ENCODE data around the gene TRPM6. TPM values are rescaled to one million over a fixed set of nuclear protein-coding genes. Genes with fewer than 3 reads are reported as not detected.
A peak's percentile ranks its signal among the peaks of the same experiment; 100 is the strongest.

Gene TRPM6
- total RNA-seq, 2 experiments from 2014 or later: not detected

DNA sequence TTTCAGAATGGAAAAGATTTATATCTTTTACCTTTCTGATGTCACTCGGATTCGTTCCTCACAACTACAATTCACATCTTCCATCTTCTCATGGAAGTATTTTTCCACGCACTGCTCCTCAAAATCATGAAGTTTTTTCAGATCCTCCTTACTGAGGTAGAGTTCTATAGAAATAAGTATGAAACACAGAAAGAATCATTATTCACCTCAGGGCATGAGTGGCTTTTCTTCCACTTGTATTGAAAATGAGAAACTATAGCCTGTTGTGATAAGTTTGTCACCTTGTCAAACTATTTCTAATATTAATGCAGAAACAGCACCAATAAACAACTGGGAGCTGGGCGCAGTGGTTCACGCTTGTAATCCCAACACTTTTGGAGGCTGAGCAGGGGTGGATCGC is 116.0 kb downstream of the TRPM6 start:
- H3K4me1 ChIP-seq (ENCODE audit: insufficient read depth, low read length): no peaks in the 10 kb centered on the region
- no peaks in the 10 kb centered on the region for H3K9me3 Mint-ChIP-seq
- CTCF ChIA-PET: no interaction called here
- peaks cover 3 to 6% of the 10 kb centered on the region in 2 experiments for H3K27me3 ChIP-seq (ENCODE audit: control insufficient read depth in 1 of 2, insufficient read depth in 2 of 2, low read length in 2 of 2)
- ATAC-seq (ENCODE audit: poor library complexity) (no peak), DNase-seq (no peak)
- TF ChIP-seq, protein P1, sequence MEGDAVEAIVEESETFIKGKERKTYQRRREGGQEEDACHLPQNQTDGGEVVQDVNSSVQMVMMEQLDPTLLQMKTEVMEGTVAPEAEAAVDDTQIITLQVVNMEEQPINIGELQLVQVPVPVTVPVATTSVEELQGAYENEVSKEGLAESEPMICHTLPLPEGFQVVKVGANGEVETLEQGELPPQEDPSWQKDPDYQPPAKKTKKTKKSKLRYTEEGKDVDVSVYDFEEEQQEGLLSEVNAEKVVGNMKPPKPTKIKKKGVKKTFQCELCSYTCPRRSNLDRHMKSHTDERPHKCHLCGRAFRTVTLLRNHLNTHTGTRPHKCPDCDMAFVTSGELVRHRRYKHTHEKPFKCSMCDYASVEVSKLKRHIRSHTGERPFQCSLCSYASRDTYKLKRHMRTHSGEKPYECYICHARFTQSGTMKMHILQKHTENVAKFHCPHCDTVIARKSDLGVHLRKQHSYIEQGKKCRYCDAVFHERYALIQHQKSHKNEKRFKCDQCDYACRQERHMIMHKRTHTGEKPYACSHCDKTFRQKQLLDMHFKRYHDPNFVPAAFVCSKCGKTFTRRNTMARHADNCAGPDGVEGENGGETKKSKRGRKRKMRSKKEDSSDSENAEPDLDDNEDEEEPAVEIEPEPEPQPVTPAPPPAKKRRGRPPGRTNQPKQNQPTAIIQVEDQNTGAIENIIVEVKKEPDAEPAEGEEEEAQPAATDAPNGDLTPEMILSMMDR (IDR thresholded peaks at IDR 0.05): no peak
- no peak overlapping the region for H3K4me3 Mint-ChIP-seq
- no peaks in the 10 kb centered on the region for H3K36me3 Mint-ChIP-seq (ENCODE audit: low read depth)
- no peak overlapping the region for H3K27ac ChIP-seq (ENCODE audit: low read depth in 1 of 2, low read length in 2 of 2)
- H3K27ac Mint-ChIP-seq: no peak overlapping the region
- H3K4me1 Mint-ChIP-seq (ENCODE audit: low read depth): no peaks in the 10 kb centered on the region
- no peak overlapping the region for H3K4me3 ChIP-seq (ENCODE audit: low read length)
- H3K36me3 ChIP-seq (ENCODE audit: insufficient read depth, low read length): no peaks in the 10 kb centered on the region
- POLR2A ChIA-PET: interaction anchor here (0.7 kb wide), 1 partner anchor 234 kb away, joined by 3 read pairs; no protein-coding TSS in a partner anchor
- H3K27me3 Mint-ChIP-seq: peaks cover 30% of the 10 kb centered on the region
- intact Hi-C loops (cut with DNase I, micrococcal nuclease): loop anchor here (5.0 to 10.0 kb wide), 2 partner anchors 1531 to 1533 kb away; no protein-coding TSS in a partner anchor
- peaks cover 0 to 3% of the 10 kb centered on the region in 2 experiments for H3K9me3 ChIP-seq (ENCODE audit: control insufficient read depth in 1 of 2, insufficient read depth in 1 of 2, low read length in 2 of 2)

DNA sequence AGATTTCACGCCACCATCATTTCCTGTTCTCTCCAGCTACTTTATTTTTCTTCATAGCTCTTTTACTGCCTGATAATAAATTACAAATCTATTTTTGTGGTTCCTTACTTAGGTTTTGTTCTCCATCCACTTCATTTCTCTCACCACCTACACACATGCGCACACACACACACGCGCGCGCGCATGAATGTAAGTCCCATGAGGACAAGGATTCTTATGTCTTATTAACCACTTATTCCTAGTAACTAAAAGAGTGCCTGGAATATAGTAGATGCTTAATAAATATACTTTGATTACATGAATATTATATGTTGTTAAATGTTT is 116.5 kb downstream of the TRPM6 start:
- Histone ChIP-seq H3K36me3 (ENCODE audit: insufficient read depth, low read length) (no peaks in the 10 kb centered on the region), H3K9me3 (ENCODE audit: control insufficient read depth in 1 of 2, insufficient read depth in 1 of 2, low read length in 2 of 2) (peaks cover 0 to 3% of the 10 kb centered on the region in 2 experiments), H3K4me3 (ENCODE audit: low read length) (no peak overlapping the region), H3K27me3 (ENCODE audit: control insufficient read depth in 1 of 2, insufficient read depth in 2 of 2, low read length in 2 of 2) (peaks cover 3 to 6% of the 10 kb centered on the region in 2 experiments), H3K4me1 (ENCODE audit: insufficient read depth, low read length) (no peaks in the 10 kb centered on the region), H3K27ac (ENCODE audit: low read depth in 1 of 2, low read length in 2 of 2) (no peak overlapping the region)
- Mint-ChIP-seq H3K36me3 (ENCODE audit: low read depth) (no peaks in the 10 kb centered on the region), H3K27me3 (peaks cover 30% of the 10 kb centered on the region), H3K9me3 (no peaks in the 10 kb centered on the region), H3K27ac (no peak overlapping the region), H3K4me3 (no peak overlapping the region), H3K4me1 (ENCODE audit: low read depth) (no peaks in the 10 kb centered on the region)
- ATAC-seq (ENCODE audit: poor library complexity) (no peak), DNase-seq (no peak)
- TF ChIP-seq, protein P1 (IDR thresholded peaks at IDR 0.05): peak; percentile 48
- POLR2A ChIA-PET: no interaction called here
- CTCF ChIA-PET: no interaction called here
- intact Hi-C loops (cut with DNase I, micrococcal nuclease): loop anchor here (5.0 to 10.0 kb wide), 2 partner anchors 1531 to 1534 kb away; no protein-coding TSS in a partner anchor

DNA sequence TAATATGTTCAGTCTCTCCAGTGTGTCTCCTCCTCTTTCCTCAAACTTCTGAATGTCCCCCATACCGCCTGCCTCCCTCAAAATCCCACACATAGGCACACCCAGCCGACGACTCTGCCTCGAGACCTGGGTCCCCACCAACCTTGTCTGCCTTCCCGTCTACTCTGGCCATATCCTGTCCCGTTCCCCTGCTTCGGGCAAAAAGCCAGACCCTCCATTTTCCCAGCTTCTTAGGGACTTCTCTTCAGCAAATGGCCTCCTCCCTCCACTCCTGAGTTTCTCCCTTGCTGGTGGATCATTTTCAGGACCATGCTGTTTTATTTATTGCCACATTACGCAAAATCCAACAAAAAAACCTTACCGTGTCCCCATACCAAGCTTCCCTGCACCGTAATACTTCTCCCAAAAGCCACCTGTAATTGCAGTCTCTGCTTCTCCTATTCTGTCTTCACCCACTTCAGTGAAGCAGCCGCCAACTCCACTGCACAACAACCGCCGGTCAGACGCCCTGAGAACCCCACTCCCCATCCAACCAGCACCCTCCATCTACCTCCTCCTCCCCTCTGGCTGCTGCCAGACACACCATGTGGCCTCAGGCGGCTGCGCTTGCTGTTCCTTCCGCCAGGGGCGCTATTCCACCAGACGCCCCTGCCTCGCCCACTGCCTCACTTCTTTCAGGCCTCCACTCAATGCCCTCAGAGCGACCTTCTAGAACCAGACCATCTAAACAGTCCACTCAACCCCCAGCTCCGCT is 117.0 kb downstream of the TRPM6 start:
- Histone ChIP-seq H3K36me3 (ENCODE audit: insufficient read depth, low read length) (no peaks in the 10 kb centered on the region), H3K9me3 (ENCODE audit: control insufficient read depth in 1 of 2, insufficient read depth in 1 of 2, low read length in 2 of 2) (peaks cover 0 to 3% of the 10 kb centered on the region in 2 experiments), H3K4me3 (ENCODE audit: low read length) (no peak overlapping the region), H3K27me3 (ENCODE audit: control insufficient read depth in 1 of 2, insufficient read depth in 2 of 2, low read length in 2 of 2) (peaks cover 3 to 6% of the 10 kb centered on the region in 2 experiments), H3K4me1 (ENCODE audit: insufficient read depth, low read length) (no peaks in the 10 kb centered on the region), H3K27ac (ENCODE audit: low read depth in 1 of 2, low read length in 2 of 2) (no peak overlapping the region)
- POLR2A ChIA-PET: no interaction called here
- no peak overlapping the region for H3K4me3 Mint-ChIP-seq
- peaks cover 30% of the 10 kb centered on the region for H3K27me3 Mint-ChIP-seq
- H3K9me3 Mint-ChIP-seq: no peaks in the 10 kb centered on the region
- TF ChIP-seq, protein P1 (IDR thresholded peaks at IDR 0.05): peak; percentile 66
- H3K36me3 Mint-ChIP-seq (ENCODE audit: low read depth): no peaks in the 10 kb centered on the region
- intact Hi-C loops (cut with DNase I, micrococcal nuclease): loop anchor here (5.0 to 10.0 kb wide), 2 partner anchors 1532 to 1534 kb away; no protein-coding TSS in a partner anchor
- CTCF ChIA-PET: no interaction called here
- peak in 11 of 14 experiments; percentile 11 to 63 (median 27) for DNase-seq
- no peaks in the 10 kb centered on the region for H3K4me1 Mint-ChIP-seq (ENCODE audit: low read depth)
- peak; percentile 68 for ATAC-seq (ENCODE audit: poor library complexity)
- no peak overlapping the region for H3K27ac Mint-ChIP-seq
